ENCODE results near the gene ABTB2.

GRCh38 chr11:34128824-34129223 lies 229.0 kb downstream of the ABTB2 start:
- TF ChIP-seq EZH2 (IDR thresholded peaks at IDR 0.05; ENCODE audit: insufficient read depth, poor library complexity, severe bottlenecking) (no peak), EZH2phosphoT487 (IDR thresholded peaks at IDR 0.05; ENCODE audit: insufficient read depth, low read depth) (no peak)

All from GM23248 (cell line).